Measurements from ENCODE around the gene MSL1. TPM values are rescaled to one million over a fixed set of nuclear protein-coding genes. Genes with fewer than 3 reads are reported as not detected.

The MSL1 gene
- total and polyA plus RNA-seq, 7 donors: 48.6 to 84.7 (median 67.8) TPM

GRCh38 chr17:40074175-40074512, 47.6 kb upstream of the MSL1 start:
- WGBS, 3 donors: 61 to 84% (median 68%) methylated on average over 7 to 8 of the region's 8 CpGs

GRCh38 chr17:40074871-40075200, 46.9 kb upstream of the MSL1 start:
- ATAC-seq: peak in 2 of 4 donors; percentile 0 to 10
- H3K27me3 ChIP-seq (ENCODE audit: insufficient read depth in 3 of 3, low read length in 2 of 3): no peaks in the 10 kb centered on the region
- H3K9me3 ChIP-seq: no peaks in the 10 kb centered on the region
- H3K4me1 ChIP-seq: peaks cover 73% of the 10 kb centered on the region
- no peak for DNase-seq
- peak overlapping the region; percentile 51 for H3K4me3 ChIP-seq
- H3K27ac ChIP-seq: peak overlapping the region; percentile 94
- intact Hi-C loops (cut with DNase I): no loop called here
- H3K36me3 ChIP-seq (ENCODE audit: insufficient read depth in 1 of 2, low read depth in 1 of 2): peaks cover 0 to 50% of the 10 kb centered on the region in 2 donors
- TF ChIP-seq, protein P1, sequence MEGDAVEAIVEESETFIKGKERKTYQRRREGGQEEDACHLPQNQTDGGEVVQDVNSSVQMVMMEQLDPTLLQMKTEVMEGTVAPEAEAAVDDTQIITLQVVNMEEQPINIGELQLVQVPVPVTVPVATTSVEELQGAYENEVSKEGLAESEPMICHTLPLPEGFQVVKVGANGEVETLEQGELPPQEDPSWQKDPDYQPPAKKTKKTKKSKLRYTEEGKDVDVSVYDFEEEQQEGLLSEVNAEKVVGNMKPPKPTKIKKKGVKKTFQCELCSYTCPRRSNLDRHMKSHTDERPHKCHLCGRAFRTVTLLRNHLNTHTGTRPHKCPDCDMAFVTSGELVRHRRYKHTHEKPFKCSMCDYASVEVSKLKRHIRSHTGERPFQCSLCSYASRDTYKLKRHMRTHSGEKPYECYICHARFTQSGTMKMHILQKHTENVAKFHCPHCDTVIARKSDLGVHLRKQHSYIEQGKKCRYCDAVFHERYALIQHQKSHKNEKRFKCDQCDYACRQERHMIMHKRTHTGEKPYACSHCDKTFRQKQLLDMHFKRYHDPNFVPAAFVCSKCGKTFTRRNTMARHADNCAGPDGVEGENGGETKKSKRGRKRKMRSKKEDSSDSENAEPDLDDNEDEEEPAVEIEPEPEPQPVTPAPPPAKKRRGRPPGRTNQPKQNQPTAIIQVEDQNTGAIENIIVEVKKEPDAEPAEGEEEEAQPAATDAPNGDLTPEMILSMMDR (IDR thresholded peaks at IDR 0.05): no peak
- 15 to 31% (median 21%) methylated on average over 6 of the region's 6 CpGs for WGBS, 3 donors

More at GRCh38 chr17:40074175-40074512, 47.6 kb upstream of the MSL1 start:
- intact Hi-C loops (cut with DNase I): no loop called here
- no peak overlapping the region for H3K4me3 ChIP-seq
- H3K9me3 ChIP-seq: no peaks in the 10 kb centered on the region
- no peaks in the 10 kb centered on the region for H3K27me3 ChIP-seq (ENCODE audit: insufficient read depth in 3 of 3, low read length in 2 of 3)
- no peak for ATAC-seq
- TF ChIP-seq, protein P1 (IDR thresholded peaks at IDR 0.05): no peak
- H3K27ac ChIP-seq: peak overlapping the region; percentile 94
- no peak for DNase-seq
- H3K4me1 ChIP-seq: peaks cover 80% of the 10 kb centered on the region
- peaks cover 0 to 44% of the 10 kb centered on the region in 2 donors for H3K36me3 ChIP-seq (ENCODE audit: insufficient read depth in 1 of 2, low read depth in 1 of 2)

- H3K36me3 ChIP-seq (ENCODE audit: insufficient read depth in 1 of 2, low read depth in 1 of 2): peaks cover 0 to 55% of the 10 kb centered on the region in 2 donors
- DNase-seq (peak; percentile 83 to 93), ATAC-seq (peak; percentile 64 to 72 (median 71))
- peak overlapping the region; percentile 51 for H3K4me3 ChIP-seq
- intact Hi-C loops (cut with DNase I): no loop called here
- H3K27me3 ChIP-seq (ENCODE audit: insufficient read depth in 3 of 3, low read length in 2 of 3): no peaks in the 10 kb centered on the region
- 2 to 5% (median 3%) methylated on average over 11 of the region's 11 CpGs for WGBS, 3 donors
- peak overlapping the region; percentile 94 for H3K27ac ChIP-seq
- no peaks in the 10 kb centered on the region for H3K9me3 ChIP-seq
- TF ChIP-seq, protein P1 (IDR thresholded peaks at IDR 0.05): peak; percentile 88
- peaks cover 68% of the 10 kb centered on the region for H3K4me1 ChIP-seq
Measured at GRCh38 chr17:40075201-40075941, 46.4 kb upstream of the MSL1 start.

DNA sequence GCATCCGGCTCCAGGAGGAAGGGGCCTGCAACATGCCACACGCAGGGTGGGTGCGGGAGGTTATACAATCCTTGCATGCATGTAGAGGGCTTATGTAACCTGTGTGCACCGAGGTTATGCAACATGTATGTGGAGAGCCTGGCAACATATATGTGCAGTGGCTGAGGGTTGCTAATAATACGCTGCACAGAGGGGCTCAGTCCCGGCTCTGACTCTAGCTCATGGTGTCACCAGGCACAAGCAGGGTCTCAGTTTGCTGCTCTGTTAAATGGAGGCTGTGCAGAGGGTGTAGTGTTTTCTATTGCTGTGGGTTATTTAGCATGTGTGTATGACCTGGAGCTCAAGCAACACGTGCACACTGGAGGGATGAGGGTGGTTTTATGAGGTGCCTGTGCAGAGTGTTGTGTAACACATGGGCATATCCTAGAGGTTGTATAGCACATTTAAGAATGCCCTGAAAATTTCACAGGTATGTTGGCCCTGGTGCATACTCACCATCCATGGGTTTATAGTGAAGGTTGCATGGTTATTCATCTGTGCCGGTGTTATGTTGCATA, 45.8 kb upstream of the MSL1 start:
- Histone ChIP-seq H3K9me3 (no peaks in the 10 kb centered on the region), H3K27me3 (ENCODE audit: insufficient read depth in 3 of 3, low read length in 2 of 3) (no peaks in the 10 kb centered on the region), H3K36me3 (ENCODE audit: insufficient read depth in 1 of 2, low read depth in 1 of 2) (peaks cover 0 to 60% of the 10 kb centered on the region in 2 donors), H3K4me1 (peaks cover 62% of the 10 kb centered on the region), H3K4me3 (peak overlapping the region; percentile 51), H3K27ac (peak overlapping the region; percentile 94)
- intact Hi-C loops (cut with DNase I): loop anchor here in 1 of 2 donors (2.0 kb wide), 1 partner anchor 15 kb away; no protein-coding TSS in a partner anchor
- ATAC-seq: no peak
- TF ChIP-seq, protein P1 (IDR thresholded peaks at IDR 0.05): no peak
- DNase-seq: no peak
- 23 to 43% (median 25%) methylated on average over 8 of the region's 8 CpGs for WGBS, 3 donors
